Skin epidermis (tissue), 12 donors: ENCODE measurements around the gene MAML1.
"Not testable (repeated sequence)": the region's sequence is repeated elsewhere in the genome, so short reads cannot be mapped to it uniquely, and the experiment has no call there.

Source experiments
- H3K27ac ChIP-seq, 21 experiments: fragments of 200-600 bp; sonication (generic) in 11 of 21; one replicate each; pipeline ENCODE4 v1.5.0; 2020; ENCODE audit warnings: mild to moderate bottlenecking in 3 of 21, inconsistent platforms in 2 of 21, moderate library complexity in 2 of 21
- H3K4me3 ChIP-seq, 7 experiments: fragments of 200-600 bp; sonication (generic) in 2 of 7; one replicate each; pipeline ENCODE4 v1.5.0; 2020; ENCODE audit warnings: inconsistent platforms in 2 of 7, mild to moderate bottlenecking in 2 of 7, moderate library complexity in 1 of 7

The MAML1 gene

DNA sequence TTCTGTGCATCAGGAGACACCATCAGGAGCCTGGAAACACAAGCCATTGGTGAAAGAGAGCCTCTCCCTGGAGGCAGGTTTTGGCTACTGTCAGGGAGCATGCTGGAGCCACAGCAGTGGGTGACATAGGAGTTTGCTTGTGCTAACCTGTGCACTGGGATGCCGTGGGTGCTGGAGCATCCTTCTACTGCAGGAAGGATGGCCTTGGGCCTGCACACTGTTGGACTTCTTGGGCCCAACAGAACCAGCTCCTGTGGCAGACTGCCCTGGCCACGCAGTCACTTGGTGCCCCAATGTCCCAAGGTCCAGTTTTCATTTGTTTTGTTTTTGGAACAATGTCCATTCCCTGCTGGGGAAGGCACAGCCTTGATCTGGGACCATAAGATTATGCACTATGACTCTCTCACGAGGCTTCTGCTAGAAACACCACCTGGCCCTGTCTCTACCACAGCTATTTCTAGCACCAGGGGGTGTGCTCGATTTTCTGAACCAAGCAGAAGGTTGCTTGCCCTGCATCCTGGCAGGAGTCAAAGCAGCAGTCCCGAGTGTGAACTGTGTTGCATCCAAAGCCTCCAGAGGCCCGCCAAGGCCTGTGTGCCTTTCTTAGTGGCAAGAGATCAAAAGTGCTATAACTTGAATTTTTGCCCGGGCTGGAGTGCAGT, 55.7 kb downstream of the MAML1 start:
- Histone ChIP-seq H3K27ac (no peak overlapping the region), H3K4me3 (no peak overlapping the region)

DNA sequence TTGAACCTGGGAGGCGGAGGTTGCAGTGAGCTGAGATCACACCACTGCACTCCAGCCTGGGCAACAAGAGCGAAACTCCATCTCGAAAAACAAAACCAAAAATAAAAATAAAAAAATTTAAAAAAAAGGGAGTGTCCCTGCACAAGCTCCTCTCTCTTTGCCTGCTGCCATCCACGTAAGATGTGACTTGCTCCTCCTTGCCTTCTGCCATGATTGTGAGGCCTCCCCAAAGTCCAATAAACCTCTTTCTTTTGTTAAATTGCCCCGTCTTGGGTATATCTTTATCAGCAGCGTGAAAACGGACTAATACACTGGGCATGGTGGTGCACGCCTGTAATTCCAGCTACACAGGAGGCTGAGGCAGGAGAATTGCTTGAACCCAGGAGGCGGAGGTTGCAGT, 56.7 kb downstream of the MAML1 start:
- not testable (repeated sequence) for H3K4me3 ChIP-seq, H3K27ac ChIP-seq

GRCh38 chr5:179791881-179792611, 59.4 kb downstream of the MAML1 start:
- Histone ChIP-seq H3K27ac (peak overlapping the region in 17 of 21 experiments; percentile 22 to 91 (median 76)), H3K4me3 (no peak overlapping the region)

- Histone ChIP-seq H3K27ac (peak overlapping the region; percentile 17 to 91 (median 70)), H3K4me3 (no peak overlapping the region)
These were observed 60.2 kb downstream of the MAML1 start for GRCh38 chr5:179792612-179793467.

DNA sequence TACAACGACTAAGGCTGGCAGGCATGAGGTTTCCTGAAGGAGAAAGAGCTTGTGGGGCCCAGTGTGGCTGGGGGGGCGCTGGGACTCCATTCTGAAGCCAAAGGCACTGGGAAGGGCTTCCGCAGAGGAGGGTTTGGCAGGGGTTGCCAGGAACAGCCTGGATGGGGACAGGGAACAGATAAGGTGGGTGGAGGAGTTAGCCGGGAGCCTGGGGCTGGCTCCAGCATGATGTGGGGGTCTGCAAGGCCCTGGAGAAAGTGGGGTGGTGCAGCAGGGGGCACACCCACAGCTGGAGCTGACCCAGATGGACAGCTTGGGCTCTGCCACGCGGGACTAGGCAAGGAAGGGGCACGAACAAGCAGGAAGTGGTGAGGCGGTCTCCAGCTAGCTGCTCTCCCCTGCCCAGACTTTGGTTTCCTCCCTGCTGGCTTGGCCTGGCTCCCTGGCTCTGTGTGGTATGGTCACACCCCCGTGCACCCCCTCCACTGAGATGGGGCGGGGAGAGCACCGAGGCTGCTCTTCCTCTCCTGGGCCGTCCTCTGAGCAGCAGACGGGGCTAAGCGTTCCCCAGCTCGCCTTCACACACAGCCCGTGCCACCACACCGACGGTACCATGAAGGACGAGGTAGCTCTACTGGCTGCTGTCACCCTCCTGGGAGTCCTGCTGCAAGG, 61.0 kb downstream of the MAML1 start, which contains the start of gene LTC4S:
LTC4S (plus strand) TSS at position 519 of the 672 bp plus-strand sequence; CDS start at position 614, 95 bp downstream.
- peak within 1 kb of the TSS in 5 of 7 experiments; percentile 18 to 72 (median 58) for H3K4me3 ChIP-seq
- H3K27ac ChIP-seq: peak within 1 kb of the TSS; percentile 24 to 91 (median 72)

- Histone ChIP-seq H3K4me3 (peak overlapping the region in 4 of 7 experiments; percentile 1 to 18 (median 8)), H3K27ac (peak overlapping the region in 20 of 21 experiments; percentile 2 to 91 (median 70))
These were observed 61.5 kb downstream of the MAML1 start for GRCh38 chr5:179794171-179794570.

DNA sequence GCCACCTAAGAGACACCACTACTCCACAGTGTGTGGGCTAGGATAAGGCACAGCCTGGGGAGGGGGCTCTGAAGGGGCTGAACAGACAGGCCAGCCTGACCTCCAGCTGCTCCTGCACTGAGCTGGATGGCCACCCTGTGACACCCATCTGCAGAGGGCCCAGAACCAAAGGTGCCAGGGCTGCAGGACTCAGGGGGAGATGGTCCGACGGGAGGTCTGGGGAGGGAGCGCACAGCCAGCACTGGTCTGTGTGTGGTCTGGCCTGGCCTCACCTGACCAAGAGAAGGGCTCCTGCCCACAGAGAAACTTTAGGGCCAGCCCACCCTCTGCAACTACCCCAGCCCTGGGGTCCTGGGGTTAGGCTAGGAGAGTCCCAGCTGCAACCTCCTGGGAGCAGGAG, 62.0 kb downstream of the MAML1 start:
- Histone ChIP-seq H3K27ac (peak overlapping the region in 17 of 21 experiments; percentile 2 to 91 (median 70)), H3K4me3 (peak overlapping the region in 5 of 7 experiments; percentile 18 to 72 (median 58))

GRCh38 chr5:179795049-179795862, 62.6 kb downstream of the MAML1 start:
- H3K27ac ChIP-seq: peak overlapping the region; percentile 40 to 91 (median 83)
- H3K4me3 ChIP-seq: peak overlapping the region; percentile 49 to 72 (median 68)

GRCh38 chr5:179795863-179796833, 63.5 kb downstream of the MAML1 start:
- H3K27ac ChIP-seq: peak overlapping the region; percentile 40 to 91 (median 83)
- H3K4me3 ChIP-seq: peak overlapping the region; percentile 49 to 72 (median 68)

DNA sequence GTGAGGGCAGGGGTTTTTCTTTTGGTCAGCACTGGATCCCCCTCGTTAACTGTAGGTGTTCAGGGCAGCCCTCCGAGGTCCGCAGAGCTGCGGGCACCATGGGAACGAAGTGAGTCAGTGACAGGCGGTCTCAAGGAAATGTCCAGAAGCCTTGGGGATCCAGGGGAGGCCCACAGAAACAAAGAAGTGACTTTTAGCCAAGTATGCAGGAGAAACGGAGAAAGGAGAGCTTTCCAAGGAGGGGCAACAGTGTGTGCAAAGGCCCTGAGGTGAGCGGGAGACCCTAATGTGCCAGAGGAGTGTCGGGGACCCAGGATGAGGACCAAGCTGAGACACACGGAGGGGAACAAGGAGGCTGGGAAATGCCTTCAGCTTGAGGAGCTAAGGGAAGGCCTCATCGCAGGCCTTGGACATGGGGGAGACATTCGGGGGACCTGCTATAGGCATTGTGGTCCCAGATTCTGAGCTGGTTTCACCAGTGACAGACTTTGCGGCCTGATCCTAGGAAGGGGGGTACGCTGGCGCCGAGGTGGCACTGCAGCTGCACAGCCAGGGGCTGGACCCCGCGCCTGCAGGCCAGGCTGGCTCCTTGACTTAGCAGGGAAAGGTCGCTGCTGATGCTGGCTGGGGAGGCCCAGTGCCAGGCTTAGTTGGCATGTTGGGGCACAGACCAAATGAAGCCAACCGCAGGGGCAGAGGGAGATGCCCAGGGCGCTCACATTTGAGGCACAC, 64.4 kb downstream of the MAML1 start:
- peak overlapping the region in 19 of 21 experiments; percentile 67 to 91 (median 83) for H3K27ac ChIP-seq
- peak overlapping the region in 5 of 7 experiments; percentile 51 to 72 (median 69) for H3K4me3 ChIP-seq

GRCh38 chr5:179797741-179798140, 65.1 kb downstream of the MAML1 start:
- Histone ChIP-seq H3K27ac (no peak overlapping the region), H3K4me3 (no peak overlapping the region)

GRCh38 chr5:179798144-179798770, 65.6 kb downstream of the MAML1 start:
- no peak overlapping the region for H3K4me3 ChIP-seq
- no peak overlapping the region for H3K27ac ChIP-seq

DNA sequence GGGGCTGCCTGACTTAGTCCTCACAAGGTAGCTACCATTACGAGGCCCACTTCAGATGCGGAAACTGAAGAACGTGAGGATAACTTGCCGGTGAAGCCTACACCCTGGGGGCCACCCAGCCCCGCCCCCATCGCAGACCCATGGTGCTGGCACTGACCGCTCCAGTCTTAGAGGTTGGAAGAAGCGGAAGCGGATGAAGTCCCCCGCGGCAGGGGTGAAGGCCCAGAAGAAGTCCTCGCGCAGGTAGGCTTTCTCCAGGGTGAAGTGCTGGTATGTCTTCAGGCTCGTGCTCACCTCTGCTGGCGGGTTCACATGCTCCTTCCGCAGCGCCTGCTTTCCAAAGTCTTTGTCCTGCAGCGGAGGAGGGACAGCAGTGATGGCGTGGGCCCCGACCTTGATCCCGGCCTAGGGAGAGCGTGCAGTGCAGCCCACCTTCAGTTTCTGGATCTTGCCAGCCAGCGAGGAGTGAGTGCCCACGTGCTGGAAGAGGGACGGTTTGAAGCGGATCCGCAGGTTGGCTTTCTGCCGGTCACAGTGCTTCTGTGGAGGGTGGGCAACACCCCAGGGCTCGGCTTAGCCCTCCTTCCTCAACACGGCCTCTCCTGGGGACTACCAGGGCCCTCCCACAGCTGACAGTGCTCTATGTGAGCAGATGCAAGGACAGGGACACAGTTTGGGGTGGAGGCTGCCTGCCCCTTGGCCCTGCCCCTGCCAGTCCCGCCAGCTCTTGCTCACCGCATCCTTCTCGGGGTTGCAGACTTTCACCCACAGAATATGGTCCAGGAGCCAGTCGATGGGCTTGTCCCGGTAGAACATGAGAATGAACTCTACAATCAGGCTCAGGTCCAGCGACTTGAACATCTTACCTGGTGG, 66.4 kb downstream of the MAML1 start:
- Histone ChIP-seq H3K4me3 (no peak overlapping the region), H3K27ac (no peak overlapping the region)

DNA sequence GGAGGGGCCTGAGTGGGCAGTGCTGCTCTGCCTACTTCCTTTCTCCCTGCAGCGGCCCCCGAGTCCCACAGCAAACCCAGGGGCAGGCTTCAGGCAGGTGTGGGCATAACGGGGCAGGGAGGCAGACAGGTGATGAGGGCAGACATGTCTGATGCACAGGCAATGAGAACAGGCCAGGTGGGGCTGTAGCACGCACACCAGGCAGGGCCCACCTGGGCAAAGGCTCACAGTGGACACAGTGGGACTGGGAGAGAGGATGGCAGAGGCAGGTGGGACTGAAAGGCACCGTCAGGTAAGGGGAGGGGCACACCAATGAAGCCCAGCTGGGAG, 67.0 kb downstream of the MAML1 start:
- Histone ChIP-seq H3K4me3 (no peak overlapping the region), H3K27ac (no peak overlapping the region)

- no peak overlapping the region for H3K27ac ChIP-seq
These were observed 67.6 kb downstream of the MAML1 start for GRCh38 chr5:179800071-179800695.

More at GRCh38 chr5:179800071-179800695, 67.6 kb downstream of the MAML1 start:
- no peak overlapping the region for H3K4me3 ChIP-seq
